ENCODE results near the gene ICA1.

GRCh38 chr7:8258734-8259133 lies 3.2 kb downstream of the ICA1 start:
- TF ChIP-seq CTCF (conservative IDR thresholded peaks at IDR 0.05; ENCODE audit: low read length) (no peak), EZH2phosphoT487 (IDR thresholded peaks at IDR 0.05; ENCODE audit: borderline replicate concordance) (no peak)
